OCI-M1 (cell line): ENCODE measurements around the gene SIM2.

Experiments used
- DNase-seq: peaks from one replicate; lab custom pipeline; 2025; lab: John Stamatoyannopoulos, UW

Gene SIM2

GRCh38 chr21:36699546-36700294 lies 805 bp downstream of the SIM2 start:
- DNase-seq, result no peak

- DNase-seq, result no peak
Measured at GRCh38 chr21:36700295-36700970, 1.5 kb downstream of the SIM2 start.

- DNase-seq, result no peak
Measured at GRCh38 chr21:36700971-36701755, 2.2 kb downstream of the SIM2 start.

GRCh38 chr21:36701756-36702621 lies 3.1 kb downstream of the SIM2 start:
- no peak for DNase-seq

GRCh38 chr21:36702622-36702968 lies 3.7 kb downstream of the SIM2 start:
- no peak for DNase-seq

GRCh38 chr21:36703123-36703522 lies 4.2 kb downstream of the SIM2 start:
- DNase-seq, result no peak

- no peak for DNase-seq
Measured at GRCh38 chr21:36703626-36704280, 4.8 kb downstream of the SIM2 start.

- DNase-seq, result no peak
Measured at GRCh38 chr21:36704281-36704957, 5.5 kb downstream of the SIM2 start.

GRCh38 chr21:36704958-36705678 lies 6.2 kb downstream of the SIM2 start:
- DNase-seq, result no peak

GRCh38 chr21:36705679-36706481 lies 7.0 kb downstream of the SIM2 start:
- no peak for DNase-seq

- no peak for DNase-seq
Measured at GRCh38 chr21:36706482-36706852, 7.6 kb downstream of the SIM2 start.

GRCh38 chr21:36706951-36707762 lies 8.2 kb downstream of the SIM2 start:
- no peak for DNase-seq

GRCh38 chr21:36707763-36708285 lies 8.9 kb downstream of the SIM2 start:
- no peak for DNase-seq

GRCh38 chr21:36708286-36709029 lies 9.5 kb downstream of the SIM2 start:
- DNase-seq, result no peak

- DNase-seq, result no peak
Measured at GRCh38 chr21:36709030-36709867, 10.3 kb downstream of the SIM2 start.

GRCh38 chr21:36709868-36710728 lies 11.2 kb downstream of the SIM2 start:
- DNase-seq, result no peak
